Mesenchymal stem cell (in vitro differentiated cells and primary cell): Measurements from ENCODE around the gene IL20RA.

Experiments
- DNase-seq: peaks from one replicate; pipeline ENCODE4 v3.0.0-alpha.2; 2013
- H2AFZ ChIP-seq: one replicate; pipeline ENCODE4 v1.6.1; 2013; ENCODE audit warnings: low read depth, mild to moderate bottlenecking, control low read depth, inconsistent platforms, low read length, moderate library complexity
- H2AK5ac ChIP-seq: 2 replicates; pipeline ENCODE4 v1.6.1; 2013; ENCODE audit warnings: low read length, moderate library complexity, mild to moderate bottlenecking, inconsistent platforms; ENCODE audit not compliant: severe bottlenecking
- H2BK120ac ChIP-seq: one replicate; pipeline ENCODE4 v1.6.1; 2013; ENCODE audit warnings: low read depth, mild to moderate bottlenecking, inconsistent platforms, low read length, moderate library complexity
- H2BK12ac ChIP-seq, 2 experiments: one replicate each; pipeline ENCODE4 v1.6.1; 2013; ENCODE audit warnings: inconsistent platforms in 2 of 2, low read length in 2 of 2, mild to moderate bottlenecking in 2 of 2, moderate library complexity in 2 of 2, control low read depth in 1 of 2
- H2BK15ac ChIP-seq: one replicate; pipeline ENCODE4 v1.6.1; 2013; ENCODE audit warnings: mild to moderate bottlenecking, low read depth, inconsistent platforms; ENCODE audit not compliant: poor library complexity, severe bottlenecking
- H2BK5ac ChIP-seq: 2 replicates; pipeline ENCODE4 v1.6.1; 2013; ENCODE audit warnings: low read depth, mild to moderate bottlenecking, low read length, control low read depth, inconsistent platforms; ENCODE audit not compliant: poor library complexity, severe bottlenecking
- H3K14ac ChIP-seq, 2 experiments: one replicate each; pipeline ENCODE4 v1.6.1; 2013; ENCODE audit warnings: inconsistent platforms in 2 of 2, low read length in 2 of 2, control low read depth in 1 of 2, mild to moderate bottlenecking in 1 of 2, moderate library complexity in 1 of 2
- H3K18ac ChIP-seq, 2 experiments: one replicate each; pipeline ENCODE4 v1.6.1; 2013; ENCODE audit warnings: inconsistent platforms in 2 of 2, low read length in 2 of 2, control low read depth in 1 of 2, low read depth in 1 of 2, mild to moderate bottlenecking in 1 of 2
- H3K23ac ChIP-seq, 2 experiments: one replicate each; pipeline ENCODE4 v1.6.1; 2013; ENCODE audit warnings: inconsistent platforms in 2 of 2, low read length in 2 of 2, mild to moderate bottlenecking in 2 of 2, moderate library complexity in 2 of 2, control low read depth in 1 of 2
- H3K27ac ChIP-seq: 2 replicates; pipeline ENCODE4 v1.5.1; 2013; ENCODE audit warnings: mild to moderate bottlenecking, moderate library complexity, low read length, control low read depth, inconsistent platforms; ENCODE audit not compliant: poor library complexity, severe bottlenecking
- H3K27me3 ChIP-seq, 2 experiments: 2 replicates each; pipeline versions ENCODE4 v1.6.1 to v1.7.0; 2013; ENCODE audit warnings: low read length in 2 of 2, mild to moderate bottlenecking in 2 of 2, moderate library complexity in 2 of 2, control low read depth in 1 of 2, inconsistent platforms in 1 of 2; ENCODE audit not compliant: control insufficient read depth in 1 of 2, insufficient read depth in 1 of 2
- H3K36me3 ChIP-seq, 2 experiments: 2 replicates each; pipeline versions ENCODE4 v1.6.1 to v1.7.0; 2013; ENCODE audit warnings: low read length in 2 of 2, control low read depth in 1 of 2, inconsistent platforms in 1 of 2, low read depth in 1 of 2, mild to moderate bottlenecking in 1 of 2; ENCODE audit not compliant: insufficient read depth in 2 of 2, control insufficient read depth in 1 of 2
- H3K4ac ChIP-seq, 2 experiments: one replicate each; pipeline ENCODE4 v1.6.1; 2013; ENCODE audit warnings: inconsistent platforms in 2 of 2, low read length in 2 of 2, mild to moderate bottlenecking in 2 of 2, moderate library complexity in 2 of 2, control low read depth in 1 of 2, low read depth in 1 of 2
- H3K4me1 ChIP-seq: 2 replicates; pipeline ENCODE4 v1.6.1; 2013; ENCODE audit warnings: low read depth, low read length, control low read depth; ENCODE audit not compliant: control insufficient read depth, insufficient read depth
- H3K4me2 ChIP-seq: 2 replicates; pipeline ENCODE4 v1.6.1; 2013; ENCODE audit warnings: low read length, mild to moderate bottlenecking, inconsistent platforms; ENCODE audit not compliant: poor library complexity, severe bottlenecking
- H3K4me3 ChIP-seq, 2 experiments: 2 replicates each; pipeline versions ENCODE4 v1.5.1 to v1.7.0; 2013; ENCODE audit warnings: low read length in 2 of 2, mild to moderate bottlenecking in 2 of 2, control low read depth in 1 of 2, low read depth in 1 of 2; ENCODE audit not compliant: insufficient read depth in 1 of 2
- H3K79me1 ChIP-seq: replicated peaks from 2 replicates; pipeline ENCODE4 v1.6.1; 2013; ENCODE audit warnings: mild to moderate bottlenecking, control low read depth, low read length, inconsistent platforms; ENCODE audit not compliant: poor library complexity, severe bottlenecking
- H3K9ac ChIP-seq: 2 replicates; pipeline ENCODE4 v1.7.0; 2013; ENCODE audit warnings: mild to moderate bottlenecking, low read length, moderate library complexity
- H3K9me3 ChIP-seq: 2 replicates; pipeline ENCODE4 v1.7.0; 2013; ENCODE audit warnings: mild to moderate bottlenecking, low read length; ENCODE audit not compliant: control insufficient read depth
- H4K8ac ChIP-seq: one replicate; pipeline ENCODE4 v1.6.1; 2013; ENCODE audit warnings: inconsistent platforms, mild to moderate bottlenecking, low read length, moderate library complexity
- H4K91ac ChIP-seq: one replicate; pipeline ENCODE4 v1.6.1; 2013; ENCODE audit warnings: mild to moderate bottlenecking, low read length, inconsistent platforms
- WGBS: methylation state at CpG from one replicate; pipeline ENCODE4 v1.1.7; 2013; ENCODE audit warnings: mixed read lengths; 5-methylcytosine and 5-hydroxymethylcytosine counted together

IL20RA gene

GRCh38 chr6:136990242-136990578 lies 54.6 kb downstream of the IL20RA start:
- no peaks in the 10 kb centered on the region for H3K36me3 ChIP-seq
- no peak overlapping the region for H3K23ac ChIP-seq
- no peak for DNase-seq
- H3K27me3 ChIP-seq, result peaks cover 23 to 40% of the 10 kb centered on the region in 2 experiments
- peak overlapping the region; percentile 86 for H2AFZ ChIP-seq
- H3K9me3 ChIP-seq, result no peaks in the 10 kb centered on the region
- 31% methylated on average over 2 of the region's 4 CpGs for WGBS
- H2BK120ac ChIP-seq, result no peak overlapping the region
- peak overlapping the region in 1 of 2 experiments; percentile 52 for H3K18ac ChIP-seq
- no peak overlapping the region for H2BK5ac ChIP-seq
- H3K4me3 ChIP-seq, result peak overlapping the region in 1 of 2 experiments; percentile 79
- H2AK5ac ChIP-seq, result no peak overlapping the region
- no peaks in the 10 kb centered on the region for H3K79me1 ChIP-seq
- no peak overlapping the region for H3K27ac ChIP-seq
- no peak overlapping the region for H2BK12ac ChIP-seq
- no peak overlapping the region for H3K14ac ChIP-seq
- peaks cover 6% of the 10 kb centered on the region for H3K4me1 ChIP-seq
- no peak overlapping the region for H3K4ac ChIP-seq
- H2BK15ac ChIP-seq, result no peak overlapping the region
- peak overlapping the region; percentile 78 for H3K4me2 ChIP-seq
- H4K91ac ChIP-seq, result no peak overlapping the region
- no peak overlapping the region for H4K8ac ChIP-seq
- peak overlapping the region; percentile 32 for H3K9ac ChIP-seq

- Histone ChIP-seq H3K79me1 (no peaks in the 10 kb centered on the region), H2AFZ (peak overlapping the region; percentile 86), H3K18ac (peak overlapping the region in 1 of 2 experiments; percentile 70), H2BK5ac (no peak overlapping the region), H2BK12ac (peak overlapping the region in 1 of 2 experiments; percentile 94), H3K9me3 (no peaks in the 10 kb centered on the region), H3K27ac (no peak overlapping the region), H3K4me2 (peak overlapping the region; percentile 78), H2AK5ac (no peak overlapping the region), H3K4me1 (peaks cover 6% of the 10 kb centered on the region), H3K14ac (peak overlapping the region in 1 of 2 experiments; percentile 32), H2BK15ac (no peak overlapping the region), H3K4me3 (peak overlapping the region; percentile 54 to 79), H3K36me3 (no peaks in the 10 kb centered on the region), H3K27me3 (peaks cover 23 to 40% of the 10 kb centered on the region in 2 experiments), H4K91ac (no peak overlapping the region), H3K4ac (peak overlapping the region in 1 of 2 experiments; percentile 28), H3K9ac (peak overlapping the region; percentile 32), H4K8ac (no peak overlapping the region), H3K23ac (peak overlapping the region in 1 of 2 experiments; percentile 94), H2BK120ac (no peak overlapping the region)
- DNase-seq, result peak; percentile 22
- WGBS, result 1% methylated on average over 40 of the region's 40 CpGs
These were observed 55.1 kb downstream of the IL20RA start for GRCh38 chr6:136989571-136990241.

GRCh38 chr6:136987526-136987925 lies 57.2 kb downstream of the IL20RA start:
- no peak overlapping the region for H2BK120ac ChIP-seq
- no peak overlapping the region for H3K4me3 ChIP-seq
- H2BK12ac ChIP-seq, result no peak overlapping the region
- H3K18ac ChIP-seq, result no peak overlapping the region
- no peak overlapping the region for H3K27ac ChIP-seq
- no peak for DNase-seq
- H4K91ac ChIP-seq, result no peak overlapping the region
- no peaks in the 10 kb centered on the region for H3K9me3 ChIP-seq
- H3K27me3 ChIP-seq, result peaks cover 20 to 40% of the 10 kb centered on the region in 2 experiments
- H3K4me1 ChIP-seq, result peaks cover 6% of the 10 kb centered on the region
- no peak overlapping the region for H3K23ac ChIP-seq
- no peak overlapping the region for H3K9ac ChIP-seq
- no peak overlapping the region for H4K8ac ChIP-seq
- no peak overlapping the region for H2AFZ ChIP-seq
- 96% methylated on average over 4 of the region's 4 CpGs for WGBS
- H3K4me2 ChIP-seq, result no peak overlapping the region
- peaks cover 0 to 3% of the 10 kb centered on the region in 2 experiments for H3K36me3 ChIP-seq
- H3K14ac ChIP-seq, result no peak overlapping the region
- H2AK5ac ChIP-seq, result no peak overlapping the region
- no peak overlapping the region for H2BK5ac ChIP-seq
- H3K79me1 ChIP-seq, result no peaks in the 10 kb centered on the region
- no peak overlapping the region for H3K4ac ChIP-seq
- no peak overlapping the region for H2BK15ac ChIP-seq

GRCh38 chr6:136985502-136985901 lies 59.3 kb downstream of the IL20RA start:
- Histone ChIP-seq H3K36me3 (peaks cover 0 to 3% of the 10 kb centered on the region in 2 experiments), H3K4me3 (no peak overlapping the region), H2AK5ac (no peak overlapping the region), H3K79me1 (no peaks in the 10 kb centered on the region), H3K4me1 (peaks cover 6% of the 10 kb centered on the region), H2BK12ac (no peak overlapping the region), H4K91ac (no peak overlapping the region), H3K18ac (no peak overlapping the region), H3K4me2 (no peak overlapping the region), H2BK15ac (no peak overlapping the region), H3K27me3 (peaks cover 20 to 37% of the 10 kb centered on the region in 2 experiments), H3K9me3 (no peaks in the 10 kb centered on the region), H3K27ac (no peak overlapping the region), H4K8ac (no peak overlapping the region), H2BK5ac (no peak overlapping the region), H3K9ac (no peak overlapping the region), H3K14ac (no peak overlapping the region), H3K4ac (no peak overlapping the region), H3K23ac (no peak overlapping the region), H2AFZ (no peak overlapping the region), H2BK120ac (no peak overlapping the region)
- no peak for DNase-seq
- WGBS, result 83% methylated on average over 2 of the region's 5 CpGs
